ENCODE data around the gene THRB. TPM values are rescaled to one million over a fixed set of nuclear protein-coding genes. Genes with fewer than 3 reads are reported as not detected.

Gene THRB
- total RNA-seq, 1 experiment from 2014 or later: 5.8 TPM

DNA sequence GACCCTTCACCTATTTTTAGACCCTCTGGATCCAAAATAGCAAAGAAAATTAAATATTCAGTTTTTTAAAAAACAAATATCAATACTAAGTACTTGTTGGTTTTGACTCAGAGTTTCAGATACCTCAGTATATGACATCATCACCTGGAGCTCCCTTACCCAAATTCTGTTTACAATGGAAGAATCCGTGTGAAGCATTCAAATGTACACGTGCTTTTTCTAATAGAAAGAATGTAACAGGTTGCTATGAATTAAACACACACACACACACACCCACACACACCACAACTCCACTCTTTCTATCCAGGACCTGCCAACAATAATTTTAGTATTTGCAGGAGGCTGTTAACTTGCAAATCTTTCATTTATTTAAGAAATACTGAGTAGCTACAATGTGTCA is 221.8 kb downstream of the THRB start (continued):
- TF ChIP-seq, protein P1, sequence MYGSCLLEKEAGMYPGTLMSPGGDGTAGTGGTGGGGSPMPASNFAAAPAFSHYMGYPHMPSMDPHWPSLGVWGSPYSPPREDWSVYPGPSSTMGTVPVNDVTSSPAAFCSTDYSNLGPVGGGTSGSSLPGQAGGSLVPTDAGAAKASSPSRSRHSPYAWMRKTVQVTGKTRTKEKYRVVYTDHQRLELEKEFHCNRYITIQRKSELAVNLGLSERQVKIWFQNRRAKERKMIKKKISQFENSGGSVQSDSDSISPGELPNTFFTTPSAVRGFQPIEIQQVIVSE (CRISPR knock-in tag; IDR thresholded peaks at IDR 0.05; ENCODE audit: borderline replicate concordance): no peak
- TF ChIP-seq MXD4 (CRISPR knock-in tag; IDR thresholded peaks at IDR 0.05; ENCODE audit: borderline replicate concordance) (no peak), CREB1 (CRISPR knock-in tag; IDR thresholded peaks at IDR 0.05) (no peak), TEAD1 (CRISPR knock-in tag; IDR thresholded peaks at IDR 0.05) (no peak), TP53 (CRISPR knock-in tag; IDR thresholded peaks at IDR 0.05) (no peak)
- TF ChIP-seq, protein P2, sequence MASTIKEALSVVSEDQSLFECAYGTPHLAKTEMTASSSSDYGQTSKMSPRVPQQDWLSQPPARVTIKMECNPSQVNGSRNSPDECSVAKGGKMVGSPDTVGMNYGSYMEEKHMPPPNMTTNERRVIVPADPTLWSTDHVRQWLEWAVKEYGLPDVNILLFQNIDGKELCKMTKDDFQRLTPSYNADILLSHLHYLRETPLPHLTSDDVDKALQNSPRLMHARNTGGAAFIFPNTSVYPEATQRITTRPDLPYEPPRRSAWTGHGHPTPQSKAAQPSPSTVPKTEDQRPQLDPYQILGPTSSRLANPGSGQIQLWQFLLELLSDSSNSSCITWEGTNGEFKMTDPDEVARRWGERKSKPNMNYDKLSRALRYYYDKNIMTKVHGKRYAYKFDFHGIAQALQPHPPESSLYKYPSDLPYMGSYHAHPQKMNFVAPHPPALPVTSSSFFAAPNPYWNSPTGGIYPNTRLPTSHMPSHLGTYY (CRISPR knock-in tag; IDR thresholded peaks at IDR 0.05): no peak
- TF ChIP-seq, protein P3, sequence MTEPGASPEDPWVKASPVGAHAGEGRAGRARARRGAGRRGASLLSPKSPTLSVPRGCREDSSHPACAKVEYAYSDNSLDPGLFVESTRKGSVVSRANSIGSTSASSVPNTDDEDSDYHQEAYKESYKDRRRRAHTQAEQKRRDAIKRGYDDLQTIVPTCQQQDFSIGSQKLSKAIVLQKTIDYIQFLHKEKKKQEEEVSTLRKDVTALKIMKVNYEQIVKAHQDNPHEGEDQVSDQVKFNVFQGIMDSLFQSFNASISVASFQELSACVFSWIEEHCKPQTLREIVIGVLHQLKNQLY (CRISPR knock-in tag; IDR thresholded peaks at IDR 0.05): no peak

DNA sequence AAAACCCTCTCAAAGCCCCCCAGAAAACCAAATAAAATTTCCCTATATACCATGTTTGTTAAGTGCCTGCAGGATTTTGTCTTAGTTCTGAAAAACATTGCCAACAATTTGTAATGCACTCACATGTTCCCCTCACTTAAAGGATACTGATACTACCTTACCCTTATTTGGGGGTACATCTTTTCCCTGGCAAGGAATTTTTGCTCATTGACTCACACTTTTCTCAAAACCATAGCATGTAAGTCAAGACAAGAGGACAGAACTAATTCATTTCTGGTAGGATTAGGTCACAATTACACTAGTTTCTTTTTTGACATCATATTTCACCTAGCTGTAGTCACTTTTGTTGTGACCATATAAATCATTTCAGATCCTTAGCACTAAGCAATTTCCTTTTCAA is 222.2 kb downstream of the THRB start:
- Mint-ChIP-seq H3K27ac (no peak overlapping the region), H3K4me3 (no peak overlapping the region), H3K36me3 (no peaks in the 10 kb centered on the region), H3K9me3 (no peaks in the 10 kb centered on the region), H3K27me3 (ENCODE audit: low read depth) (no peaks in the 10 kb centered on the region), H3K4me1 (no peaks in the 10 kb centered on the region)
- ChIA-PET CTCF (no interaction called here), POLR2A (no interaction called here)
- ATAC-seq (no peak), DNase-seq (ENCODE audit: low spot score) (no peak)
- TF ChIP-seq KAT7 (CRISPR knock-in tag; IDR thresholded peaks at IDR 0.05; ENCODE audit: borderline replicate concordance): no peak
- TF ChIP-seq, protein P4, sequence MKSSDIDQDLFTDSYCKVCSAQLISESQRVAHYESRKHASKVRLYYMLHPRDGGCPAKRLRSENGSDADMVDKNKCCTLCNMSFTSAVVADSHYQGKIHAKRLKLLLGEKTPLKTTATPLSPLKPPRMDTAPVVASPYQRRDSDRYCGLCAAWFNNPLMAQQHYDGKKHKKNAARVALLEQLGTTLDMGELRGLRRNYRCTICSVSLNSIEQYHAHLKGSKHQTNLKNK (CRISPR knock-in tag; IDR thresholded peaks at IDR 0.05): no peak

DNA sequence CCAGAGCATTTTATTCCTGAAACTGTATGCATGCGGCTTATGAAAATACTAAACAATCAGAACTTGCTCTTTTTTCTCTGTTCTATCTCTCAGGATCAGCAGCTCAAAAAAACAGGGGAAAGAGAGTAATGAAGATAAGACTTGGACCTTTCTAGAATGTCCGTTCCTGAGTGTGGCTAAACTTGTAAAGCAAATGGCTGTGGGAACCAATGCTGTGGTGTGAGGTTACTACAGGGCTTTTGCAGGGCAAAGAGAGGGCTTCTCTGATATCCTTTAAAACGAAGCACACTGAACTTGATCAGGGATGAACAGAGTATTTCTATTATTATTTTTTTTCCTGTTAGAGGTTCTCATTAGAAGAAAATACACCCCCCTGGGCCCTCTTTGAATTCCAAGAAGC is 223.4 kb downstream of the THRB start:
- Mint-ChIP-seq H3K36me3 (no peaks in the 10 kb centered on the region), H3K27me3 (ENCODE audit: low read depth) (no peaks in the 10 kb centered on the region; the same call in 1 of the 2 replicates), H3K4me3 (no peak overlapping the region), H3K9me3 (no peaks in the 10 kb centered on the region), H3K4me1 (no peaks in the 10 kb centered on the region), H3K27ac (no peak overlapping the region; the same call in 1 of the 2 replicates)
- no peak for DNase-seq (ENCODE audit: low spot score)
- CTCF ChIA-PET: no interaction called here
- ATAC-seq: no peak
- POLR2A ChIA-PET: no interaction called here
- TF ChIP-seq EMX1 (CRISPR knock-in tag; IDR thresholded peaks at IDR 0.05) (no peak), NR1H2 (CRISPR knock-in tag; IDR thresholded peaks at IDR 0.05) (no peak), ZNF138 (CRISPR knock-in tag; conservative IDR thresholded peaks at IDR 0.05) (no peak), FOXP1 (CRISPR knock-in tag; IDR thresholded peaks at IDR 0.05; ENCODE audit: borderline replicate concordance) (no peak), NR2C2 (CRISPR knock-in tag; IDR thresholded peaks at IDR 0.05) (no peak), KAT7 (CRISPR knock-in tag; IDR thresholded peaks at IDR 0.05; ENCODE audit: borderline replicate concordance) (no peak), FOXK1 (CRISPR knock-in tag; IDR thresholded peaks at IDR 0.05) (no peak), ZNF121 (CRISPR knock-in tag; IDR thresholded peaks at IDR 0.05) (no peak), ATF1 (CRISPR knock-in tag; IDR thresholded peaks at IDR 0.05) (no peak), SMAD4 (CRISPR knock-in tag; IDR thresholded peaks at IDR 0.05) (no peak)
- TF ChIP-seq, protein P5, sequence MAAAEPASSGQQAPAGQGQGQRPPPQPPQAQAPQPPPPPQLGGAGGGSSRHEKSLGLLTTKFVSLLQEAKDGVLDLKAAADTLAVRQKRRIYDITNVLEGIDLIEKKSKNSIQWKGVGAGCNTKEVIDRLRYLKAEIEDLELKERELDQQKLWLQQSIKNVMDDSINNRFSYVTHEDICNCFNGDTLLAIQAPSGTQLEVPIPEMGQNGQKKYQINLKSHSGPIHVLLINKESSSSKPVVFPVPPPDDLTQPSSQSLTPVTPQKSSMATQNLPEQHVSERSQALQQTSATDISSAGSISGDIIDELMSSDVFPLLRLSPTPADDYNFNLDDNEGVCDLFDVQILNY (CRISPR knock-in tag; IDR thresholded peaks at IDR 0.05): no peak
- TF ChIP-seq, protein P6, sequence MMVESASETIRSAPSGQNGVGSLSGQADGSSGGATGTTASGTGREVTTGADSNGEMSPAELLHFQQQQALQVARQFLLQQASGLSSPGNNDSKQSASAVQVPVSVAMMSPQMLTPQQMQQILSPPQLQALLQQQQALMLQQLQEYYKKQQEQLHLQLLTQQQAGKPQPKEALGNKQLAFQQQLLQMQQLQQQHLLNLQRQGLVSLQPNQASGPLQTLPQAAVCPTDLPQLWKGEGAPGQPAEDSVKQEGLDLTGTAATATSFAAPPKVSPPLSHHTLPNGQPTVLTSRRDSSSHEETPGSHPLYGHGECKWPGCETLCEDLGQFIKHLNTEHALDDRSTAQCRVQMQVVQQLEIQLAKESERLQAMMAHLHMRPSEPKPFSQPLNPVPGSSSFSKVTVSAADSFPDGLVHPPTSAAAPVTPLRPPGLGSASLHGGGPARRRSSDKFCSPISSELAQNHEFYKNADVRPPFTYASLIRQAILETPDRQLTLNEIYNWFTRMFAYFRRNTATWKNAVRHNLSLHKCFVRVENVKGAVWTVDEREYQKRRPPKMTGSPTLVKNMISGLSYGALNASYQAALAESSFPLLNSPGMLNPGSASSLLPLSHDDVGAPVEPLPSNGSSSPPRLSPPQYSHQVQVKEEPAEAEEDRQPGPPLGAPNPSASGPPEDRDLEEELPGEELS (CRISPR knock-in tag; IDR thresholded peaks at IDR 0.05): no peak
- TF ChIP-seq, protein P7, sequence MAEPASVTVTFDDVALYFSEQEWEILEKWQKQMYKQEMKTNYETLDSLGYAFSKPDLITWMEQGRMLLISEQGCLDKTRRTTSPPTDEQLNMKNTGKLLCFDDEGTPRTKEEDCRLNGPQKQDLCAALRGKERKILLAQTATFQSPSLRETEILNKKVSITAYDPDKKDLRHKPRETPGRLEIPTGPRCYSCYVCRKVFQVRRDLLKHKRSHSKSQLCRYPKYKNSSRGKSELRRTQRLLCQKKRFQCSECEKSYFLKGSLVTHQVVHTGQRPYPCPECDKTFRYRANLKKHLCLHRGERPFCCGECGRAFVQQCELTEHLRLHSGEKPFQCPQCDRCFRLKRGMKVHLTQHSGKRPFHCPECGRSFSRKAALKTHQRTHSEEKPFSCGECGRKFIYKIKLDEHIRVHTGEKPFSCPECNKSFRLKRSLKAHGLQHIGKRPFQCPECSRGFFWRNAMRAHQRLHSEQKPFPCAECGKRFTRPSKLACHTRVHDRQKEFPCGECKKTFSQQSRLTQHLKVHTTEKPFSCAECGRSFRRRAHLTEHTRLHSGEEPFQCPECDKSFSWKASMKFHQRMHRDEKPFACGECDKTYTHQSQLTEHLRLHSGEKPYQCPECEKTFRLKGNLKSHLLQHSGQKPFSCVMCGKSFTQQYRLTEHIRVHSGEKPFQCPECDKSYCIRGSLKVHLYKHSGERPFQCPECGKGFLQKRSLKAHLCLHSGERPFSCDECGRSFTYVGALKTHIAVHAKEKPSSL (CRISPR knock-in tag; conservative IDR thresholded peaks at IDR 0.05): no peak
- TF ChIP-seq, protein P2 (CRISPR knock-in tag; IDR thresholded peaks at IDR 0.05): no peak
